GM12878 (cell line): Measurements from ENCODE around the gene HMMR. TPM values are rescaled to one million over a fixed set of nuclear protein-coding genes. Genes with fewer than 3 reads are reported as not detected.

Source experiments
- ATAC-seq: fragments of 200-7000 bp; cut with Tn5 transposase; 3 replicates; pipeline ENCODE4 v1.9.1; 2020; ENCODE audit warnings: mild to moderate bottlenecking, moderate library complexity
- BruUV-seq: library from RNA; stranded (reverse); fragments of 400-500 nt; replicated peaks from 2 replicates; lab custom pipeline; 2021; lab: Mats Ljungman, UMichigan
- CTCF ChIA-PET: fragments of 300-600 bp; sonication (Branson Sonifier 250); formaldehyde crosslinking; extraction: SDS; loops from one replicate; lab custom pipeline; 2021; ENCODE audit warnings: inconsistent platforms; lab: Yijun Ruan, JAX
- POLR2A ChIA-PET: fragments of 350-600 bp; formaldehyde crosslinking; extraction: SDS; loops from one replicate; lab custom pipeline; 2021; ENCODE audit warnings: inconsistent platforms; lab: Charles Lee
- RAD21 ChIA-PET: fragments of 300-600 bp; sonication (Branson Sonifier 250); formaldehyde crosslinking; loops from one replicate; lab custom pipeline; 2023; ENCODE audit warnings: antibody characterized with exemption; ENCODE audit not compliant: unreplicated experiment; lab: Charles Lee
- SMC1A ChIA-PET: fragments of 300-600 bp; sonication (Branson Sonifier 250); formaldehyde crosslinking; loops from one replicate; lab custom pipeline; 2023; ENCODE audit not compliant: unreplicated experiment, uncharacterized antibody; lab: Charles Lee
- DNase-seq: peaks from one replicate; pipeline ENCODE4 v3.0.0-alpha.2; 2011; ENCODE audit warnings: low read depth, low spot score
- FAIRE-seq: peaks from 3 replicates; lab custom pipeline; 2011; peaks lifted over from hg19 to GRCh38; lab: Jason Lieb, UNC
- H2AFZ ChIP-seq: 2 replicates; pipeline ENCODE4 v1.6.0; 2011; ENCODE audit warnings: low read depth, low read length, control low read depth; ENCODE audit not compliant: control insufficient read depth
- H3K27ac ChIP-seq: 2 replicates; pipeline ENCODE4 v1.5.1; 2011; ENCODE audit warnings: control low read depth; ENCODE audit not compliant: control insufficient read depth, insufficient read depth
- H3K27me3 ChIP-seq, 2 experiments: replicated peaks in 1 of 2; 2 replicates each; pipeline versions ENCODE4 v1.6.0 to v1.6.1; 2011; ENCODE audit warnings: low read length in 1 of 2; ENCODE audit not compliant: control insufficient read depth in 2 of 2, insufficient read depth in 2 of 2
- H3K36me3 ChIP-seq, 2 experiments: 2 replicates each; pipeline ENCODE4 v1.5.1; 2011; ENCODE audit warnings: low read length in 1 of 2; ENCODE audit not compliant: control insufficient read depth in 2 of 2, insufficient read depth in 2 of 2
- H3K4me1 ChIP-seq: 2 replicates; pipeline ENCODE4 v1.6.1; 2011; ENCODE audit warnings: mild to moderate bottlenecking, low read length, moderate library complexity, mixed read lengths; ENCODE audit not compliant: control insufficient read depth, insufficient read depth
- H3K4me2 ChIP-seq: 2 replicates; pipeline ENCODE4 v1.6.0; 2011; ENCODE audit warnings: control low read depth; ENCODE audit not compliant: control insufficient read depth, insufficient read depth
- H3K4me3 ChIP-seq: fragments of 200-600 bp; sonication (generic); 2 replicates; pipeline ENCODE4 v1.5.1; 2016
- H3K79me2 ChIP-seq: 2 replicates; pipeline ENCODE4 v1.6.0; 2011; ENCODE audit warnings: low read length; ENCODE audit not compliant: control insufficient read depth, insufficient read depth
- H3K9ac ChIP-seq: 2 replicates; pipeline ENCODE4 v1.8.0; 2011; ENCODE audit warnings: low read length, control low read depth, mixed read lengths; ENCODE audit not compliant: control insufficient read depth, insufficient read depth
- H3K9me3 ChIP-seq: replicated peaks from 3 replicates; pipeline ENCODE4 v1.5.1; 2011; ENCODE audit warnings: mild to moderate bottlenecking, low read length; ENCODE audit not compliant: control insufficient read depth, insufficient read depth
- H4K20me1 ChIP-seq: 2 replicates; pipeline ENCODE4 v1.6.0; 2011; ENCODE audit not compliant: control insufficient read depth, insufficient read depth
- BRCA1 ChIP-seq: IDR thresholded peaks from 2 replicates; pipeline ENCODE4 v1.6.1; 2011; ENCODE audit warnings: low read depth, low read length, improper control_type of control experiment
- EED ChIP-seq: sonication (generic); IDR thresholded peaks from 2 replicates; pipeline ENCODE4 v1.6.1; 2016; ENCODE audit warnings: antibody characterized with exemption, low read depth
- GATAD2B ChIP-seq: fragments of 450-650 bp; conservative IDR thresholded peaks from 2 replicates; pipeline ENCODE4 v1.6.1; 2017; ENCODE audit warnings: low read depth, mild to moderate bottlenecking, moderate library complexity
- HDAC6 ChIP-seq: fragments of 200-600 bp; sonication (generic); IDR thresholded peaks from one replicate; pipeline ENCODE4 v1.8.0; 2017; ENCODE audit warnings: antibody characterized with exemption; ENCODE audit not compliant: unreplicated experiment
- KDM1A ChIP-seq: fragments of 200-600 bp; sonication (generic); IDR thresholded peaks from 2 replicates; pipeline ENCODE4 v1.6.1; 2016; ENCODE audit warnings: borderline replicate concordance
- MEF2B ChIP-seq: fragments of 450-650 bp; IDR thresholded peaks from 2 replicates; pipeline ENCODE4 v1.6.1; 2018; ENCODE audit warnings: mild to moderate bottlenecking, moderate library complexity; ENCODE audit not compliant: partially characterized antibody, poor library complexity, severe bottlenecking
- MTA2 ChIP-seq: fragments of 450-650 bp; IDR thresholded peaks from 2 replicates; pipeline ENCODE4 v1.6.1; 2016; ENCODE audit warnings: low read depth, mild to moderate bottlenecking, moderate library complexity
- MYB ChIP-seq: fragments of 150-350 bp; IDR thresholded peaks from 2 replicates; pipeline ENCODE4 v1.6.1; 2014; ENCODE audit warnings: mild to moderate bottlenecking, low read depth, low read length, borderline replicate concordance
- NBN ChIP-seq: fragments of 450-650 bp; IDR thresholded peaks from 2 replicates; pipeline ENCODE4 v1.6.1; 2016
- NFYA ChIP-seq: IDR thresholded peaks from 2 replicates; pipeline ENCODE4 v1.6.1; 2011; ENCODE audit warnings: low read depth, mild to moderate bottlenecking, low read length, improper control_type of control experiment, borderline replicate concordance
- RFX5 ChIP-seq: IDR thresholded peaks from 2 replicates; pipeline ENCODE4 v1.6.1; 2011; ENCODE audit warnings: low read depth, low read length, improper control_type of control experiment
- SMC3 ChIP-seq: IDR thresholded peaks from 2 replicates; pipeline ENCODE4 v1.6.1; 2011; ENCODE audit warnings: low read length, improper control_type of control experiment, borderline replicate concordance
- SRF ChIP-seq, 2 experiments: IDR thresholded peaks; 2 replicates each; pipeline ENCODE4 v1.6.1; 2011; ENCODE audit warnings: low read depth in 2 of 2, low read length in 2 of 2, mild to moderate bottlenecking in 1 of 2, moderate library complexity in 1 of 2
- SUZ12 ChIP-seq: fragments of 200-600 bp; sonication (generic); IDR thresholded peaks from one replicate; pipeline ENCODE4 v1.6.1; 2018; ENCODE audit warnings: antibody characterized with exemption, mild to moderate bottlenecking; ENCODE audit not compliant: unreplicated experiment
- WRNIP1 ChIP-seq: IDR thresholded peaks from 2 replicates; pipeline ENCODE4 v1.6.1; 2011; ENCODE audit warnings: low read depth, low read length, improper control_type of control experiment, borderline replicate concordance
- YY1 ChIP-seq: IDR thresholded peaks from 2 replicates; pipeline ENCODE4 v1.6.1; 2011; ENCODE audit warnings: low read depth, mild to moderate bottlenecking, low read length
- ZBTB11 ChIP-seq: fragments of 450-650 bp; formaldehyde crosslinking; IDR thresholded peaks from 2 replicates; pipeline ENCODE4 v1.5.0; 2022; ENCODE audit warnings: mild to moderate bottlenecking, missing genetic modification characterization
- ZNF217 ChIP-seq: fragments of 450-650 bp; IDR thresholded peaks from 2 replicates; pipeline ENCODE4 v1.6.1; 2017; ENCODE audit warnings: antibody characterized with exemption, mild to moderate bottlenecking
- WGBS: methylation state at CpG from one replicate; pipeline ENCODE4 v1.1.6; 2016; ENCODE audit warnings: low lambda C conversion rate; ENCODE audit not compliant: insufficient replicate concordance, insufficient coverage; ENCODE audit errors: missing lambda C conversion rate; 5-methylcytosine and 5-hydroxymethylcytosine counted together
- in situ Hi-C: fragments of 300-500 bp; cut with MboI; formaldehyde crosslinking; loops from 9 replicates; pipeline ENCODE4 v1.14.3; 2018; ENCODE audit warnings: mixed read lengths
- intact Hi-C: fragments of 100-400 bp; cut with micrococcal nuclease; formaldehyde crosslinking; loops from one replicate; pipeline ENCODE4 v1.14.2; 2022; ENCODE audit not compliant: unreplicated experiment
- polyA plus RNA-seq, 11 experiments: library from polyadenylated mRNA; depleted of rRNA in 4 of 11; unstranded in 6 of 11; stranded (reverse) in 5 of 11; fragments of >200 nt; fragmentation: Nextera tagmentation in 4 of 11; fragmentation: Illumina TruSeq in 1 of 11; extraction: Ambion mirVana in 4 of 11; extraction: Trizol in 1 of 11; gene quantifications; 1 replicate in 1 of 11; 2 replicates in 10 of 11; pipeline versions ENCODE4 v1.2.1 to v1.2.3, GENCODE V29; 2011 to 2016; ENCODE audit warnings: inconsistent platforms in 2 of 11, missing spikeins in 2 of 11, low read depth in 1 of 11
- total RNA-seq, 4 experiments: library from RNA; depleted of rRNA in 3 of 4; stranded (reverse); fragments of >200 nt in 3 of 4; fragmentation: Illumina TruSeq in 1 of 4; extraction: Trizol in 1 of 4; gene quantifications; 2 replicates each; pipeline versions ENCODE4 v1.2.1 to v1.2.3, GENCODE V29; 2013 to 2021

The HMMR gene
- total and polyA plus RNA-seq, 10 of the 15 experiments (the other 5 are each of a cell fraction or from before 2014, with no cell fraction given) = 44.1 to 122 (median 64.2) TPM

GRCh38 chr5:163453705-163454104 lies 6.7 kb upstream of the HMMR start:
- SMC1A ChIA-PET = interaction anchor here (1.4 to 9.3 kb wide), 2 partner anchors 13 to 14 kb away, joined by 4 to 142 read pairs; partner anchors contain the start of gene CCNG1
- ATAC-seq (no peak), DNase-seq (no peak), FAIRE-seq (no peak)
- no peaks in the 10 kb centered on the region for H3K4me1 ChIP-seq
- POLR2A ChIA-PET = interaction anchor here (9.1 kb wide), 1 partner anchor 13 kb away, joined by 181 read pairs; the partner anchor contains the start of gene CCNG1
- no peak overlapping the region for H3K4me3 ChIP-seq
- H4K20me1 ChIP-seq = no peaks in the 10 kb centered on the region
- no TSS peak for BruUV-seq
- H2AFZ ChIP-seq = no peak overlapping the region
- no peak overlapping the region for H3K4me2 ChIP-seq
- in situ Hi-C loops (no loop called here), intact Hi-C loops (no loop called here)
- CTCF ChIA-PET = interaction anchor here (1.5 to 1.6 kb wide), 2 partner anchors 10 to 13 kb away, joined by 7 to 9 read pairs; no protein-coding TSS in a partner anchor
- no peak for TF ChIP-seq YY1
- no peak for TF ChIP-seq NFYA
- TF ChIP-seq RFX5 = no peak
- TF ChIP-seq HDAC6 = no peak
- TF ChIP-seq SUZ12 = no peak
- no peak for TF ChIP-seq SRF (IDR thresholded peaks at IDR 0.05; ENCODE audit: low read depth in 2 of 2, low read length in 2 of 2)
- TF ChIP-seq NBN = no peak
- TF ChIP-seq ZBTB11 = no peak
- no peak for TF ChIP-seq EED
- TF ChIP-seq MEF2B = no peak
- TF ChIP-seq WRNIP1 = no peak
- no peak for TF ChIP-seq GATAD2B
- TF ChIP-seq SMC3 = no peak
- no peak for TF ChIP-seq MTA2
- TF ChIP-seq KDM1A = no peak
- TF ChIP-seq MYB = no peak
- no peak for TF ChIP-seq ZNF217
- no peak for TF ChIP-seq BRCA1
- H3K27me3 ChIP-seq = no peaks in the 10 kb centered on the region
- H3K9me3 ChIP-seq = no peaks in the 10 kb centered on the region; the same call in 1 of the 3 replicates
- H3K36me3 ChIP-seq = peaks cover 0 to 16% of the 10 kb centered on the region in 2 experiments; a peak in 2 of 4 replicates
- RAD21 ChIA-PET = no interaction called here
- H3K79me2 ChIP-seq = peaks cover 21% of the 10 kb centered on the region
- 92% methylated on average over 1 of the region's 1 CpG for WGBS
- no peak overlapping the region for H3K27ac ChIP-seq
- H3K9ac ChIP-seq = no peak overlapping the region
